ENCODE measurements around the gene TLL1.

The TLL1 gene

DNA sequence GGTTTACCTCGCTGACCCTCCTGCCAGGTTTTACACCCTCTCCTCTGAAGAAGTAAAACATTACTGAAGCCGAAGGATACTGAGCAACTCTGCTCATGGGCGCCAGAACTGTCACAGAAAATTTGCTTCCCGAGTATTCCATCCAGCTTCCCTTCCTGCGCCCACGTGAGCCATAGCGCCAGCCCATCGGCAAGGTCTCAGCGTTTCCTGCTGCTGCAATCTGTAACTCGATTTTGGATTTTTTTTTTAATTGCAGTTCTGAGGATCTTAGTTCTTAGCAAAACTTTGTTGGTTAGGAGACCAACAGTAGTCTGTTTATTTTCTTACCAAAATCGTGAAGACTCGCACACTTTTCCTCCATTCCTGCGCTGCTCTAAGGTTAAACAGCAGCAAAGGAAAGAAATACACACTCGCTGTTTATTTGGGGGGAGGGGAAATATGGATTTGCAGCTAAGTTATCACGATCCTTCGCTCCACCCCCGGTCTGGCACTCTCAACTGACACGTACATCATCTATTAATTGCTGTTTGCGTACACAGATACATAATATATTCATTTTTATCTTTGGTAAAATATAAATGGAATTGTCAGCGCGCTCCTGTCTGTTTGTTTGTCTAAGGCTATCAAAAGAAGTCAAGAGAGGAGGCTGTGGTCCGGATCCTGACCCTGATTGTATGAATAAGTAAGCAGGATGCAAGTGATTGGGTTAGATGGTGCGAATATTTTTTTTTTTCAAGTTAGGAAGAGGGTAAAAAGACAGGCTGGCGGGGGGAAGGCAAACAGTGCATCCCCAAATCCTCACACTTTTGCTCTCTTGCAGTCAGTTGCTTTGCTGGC lies at the start of gene TLL1:
Gene TLL1, plus strand, starts transcription at position 777 of the 837 bp plus-strand sequence. CDS start 668 bp downstream, outside the sequence.
- DNase-seq (ENCODE audit: low spot score): no peak

DNA sequence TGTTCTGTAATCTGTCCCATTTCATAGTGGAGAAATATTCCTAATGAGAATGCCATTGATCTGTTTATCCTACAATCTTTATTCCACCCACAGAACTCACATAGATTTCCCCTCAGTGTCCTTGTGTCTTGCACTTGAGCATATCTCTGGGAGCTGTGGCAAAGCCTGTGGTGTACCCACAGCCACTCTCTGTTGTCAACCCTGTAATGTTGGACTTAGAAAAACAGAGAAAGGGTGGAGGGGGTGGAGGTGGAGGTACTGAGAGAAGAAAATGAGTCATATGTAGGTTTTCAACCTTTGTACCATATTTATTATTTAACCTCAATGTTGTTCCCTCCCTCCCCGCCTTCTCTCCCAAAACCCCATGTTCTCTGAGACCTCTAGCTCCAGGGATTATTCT lies 46.9 kb upstream of the TLL1 start:
- no peak for DNase-seq (ENCODE audit: low spot score)

GRCh38 chr4:165827018-165827417 lies 46.0 kb upstream of the TLL1 start:
- DNase-seq (ENCODE audit: low spot score): no peak

DNA sequence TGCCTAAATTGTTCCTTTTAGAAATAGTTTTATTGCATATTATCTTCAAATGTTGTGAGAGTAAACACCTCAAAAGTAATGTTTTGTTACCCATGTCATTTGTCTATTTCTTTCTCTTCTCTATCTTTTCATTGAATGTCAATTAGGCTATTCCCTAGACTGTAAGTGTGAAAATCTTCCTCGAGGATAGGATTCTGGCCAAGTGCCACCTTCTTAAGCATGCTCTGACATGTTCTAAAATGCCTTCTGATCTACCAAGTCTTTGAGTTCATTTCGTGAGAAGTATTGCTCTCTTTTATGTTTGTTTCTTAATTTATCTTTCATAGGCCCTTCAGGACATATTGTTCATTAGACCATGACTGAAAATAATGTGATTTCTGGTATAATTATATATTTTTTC lies 44.1 kb upstream of the TLL1 start:
- no peak for DNase-seq (ENCODE audit: low spot score)

- no peak for DNase-seq (ENCODE audit: low spot score)
These were observed 38.9 kb upstream of the TLL1 start for GRCh38 chr4:165834116-165834515.

GRCh38 chr4:165838575-165838974 lies 34.5 kb upstream of the TLL1 start:
- no peak for DNase-seq (ENCODE audit: low spot score)

DNA sequence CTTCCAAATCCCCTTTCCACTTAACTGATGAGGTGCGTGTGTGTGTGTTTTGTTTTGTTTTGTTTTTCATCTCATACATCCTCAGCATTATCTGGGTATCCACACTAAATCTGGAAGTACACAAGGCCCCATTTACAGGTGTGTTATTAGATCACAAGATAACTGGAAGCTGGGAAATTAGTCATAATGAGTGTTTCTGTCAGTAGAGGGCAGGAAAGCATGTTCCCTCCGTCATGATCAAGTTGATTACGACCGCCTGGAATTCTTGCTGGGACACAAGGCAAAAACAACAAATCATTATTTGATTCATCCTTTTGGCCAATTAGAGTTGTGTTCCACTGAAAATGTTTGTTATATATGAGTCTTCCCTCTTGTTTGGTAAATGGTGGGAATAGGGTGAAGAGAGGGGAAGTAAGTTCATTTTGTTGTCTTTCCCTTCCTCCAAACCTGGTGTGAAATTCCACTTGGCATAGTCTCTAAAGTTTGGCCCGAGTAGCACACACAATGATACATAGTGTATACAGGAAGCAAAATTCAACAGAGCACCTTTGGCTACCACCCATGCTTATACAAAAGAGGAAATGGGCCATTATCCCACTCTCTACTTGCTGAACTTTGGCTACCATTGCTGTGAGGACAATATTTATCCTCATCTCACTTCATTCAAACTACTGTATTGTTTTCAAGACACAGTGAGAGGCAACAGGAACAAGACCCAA lies 33.3 kb upstream of the TLL1 start:
- DNase-seq (ENCODE audit: low spot score): no peak

GRCh38 chr4:165842684-165843083 lies 30.4 kb upstream of the TLL1 start:
- no peak for DNase-seq (ENCODE audit: low spot score)

- DNase-seq (ENCODE audit: low spot score): no peak
These were observed 28.9 kb upstream of the TLL1 start for GRCh38 chr4:165844161-165844560.

- no peak for DNase-seq (ENCODE audit: low spot score)
These were observed 21.8 kb upstream of the TLL1 start for GRCh38 chr4:165851256-165851655.

- DNase-seq (ENCODE audit: low spot score): no peak
These were observed 17.8 kb upstream of the TLL1 start for GRCh38 chr4:165855191-165855590.

- DNase-seq (ENCODE audit: low spot score): no peak
These were observed 11.7 kb upstream of the TLL1 start for GRCh38 chr4:165861363-165861762.

GRCh38 chr4:165864271-165864670 lies 8.8 kb upstream of the TLL1 start:
- no peak for DNase-seq (ENCODE audit: low spot score)

- DNase-seq (ENCODE audit: low spot score): no peak
These were observed 6.9 kb upstream of the TLL1 start for GRCh38 chr4:165866019-165866650.

- no peak for DNase-seq (ENCODE audit: low spot score)
These were observed 5.1 kb upstream of the TLL1 start for GRCh38 chr4:165867961-165868360.

DNA sequence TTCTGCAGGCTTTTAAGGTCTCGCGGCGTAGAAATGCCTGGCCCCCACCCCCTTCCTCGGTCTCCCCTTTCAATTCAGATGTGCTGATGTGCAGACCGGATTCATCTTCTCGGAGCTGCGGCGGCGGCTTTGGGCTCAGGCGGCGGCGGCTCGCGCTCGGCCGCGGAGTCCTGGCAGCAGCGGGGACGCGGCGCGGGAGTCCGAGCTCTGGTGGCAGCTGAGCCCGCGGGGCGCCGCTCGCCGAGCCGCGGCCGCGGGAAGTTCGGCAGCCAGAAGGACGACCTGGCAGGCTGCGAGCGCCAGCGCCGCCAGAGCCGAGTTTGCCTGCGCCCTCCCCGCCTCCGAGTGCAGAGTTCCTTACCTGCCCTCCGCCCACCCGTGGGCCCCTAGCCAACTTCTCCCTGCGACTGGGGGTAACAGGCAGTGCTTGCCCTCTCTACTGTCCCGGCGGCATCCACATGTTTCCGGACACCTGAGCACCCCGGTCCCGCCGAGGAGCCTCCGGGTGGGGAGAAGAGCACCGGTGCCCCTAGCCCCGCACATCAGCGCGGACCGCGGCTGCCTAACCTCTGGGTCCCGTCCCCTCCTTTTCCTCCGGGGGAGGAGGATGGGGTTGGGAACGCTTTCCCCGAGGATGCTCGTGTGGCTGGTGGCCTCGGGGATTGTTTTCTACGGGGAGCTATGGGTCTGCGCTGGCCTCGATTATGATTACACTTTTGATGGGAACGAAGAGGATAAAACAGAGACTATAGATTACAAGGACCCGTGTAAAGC lies 448 bp downstream of the TLL1 start:
- DNase-seq (ENCODE audit: low spot score): no peak

- no peak for DNase-seq (ENCODE audit: low spot score)
These were observed 1.2 kb downstream of the TLL1 start for GRCh38 chr4:165874072-165874790.

GRCh38 chr4:165874791-165875371 lies 1.8 kb downstream of the TLL1 start:
- DNase-seq (ENCODE audit: low spot score): no peak

DNA sequence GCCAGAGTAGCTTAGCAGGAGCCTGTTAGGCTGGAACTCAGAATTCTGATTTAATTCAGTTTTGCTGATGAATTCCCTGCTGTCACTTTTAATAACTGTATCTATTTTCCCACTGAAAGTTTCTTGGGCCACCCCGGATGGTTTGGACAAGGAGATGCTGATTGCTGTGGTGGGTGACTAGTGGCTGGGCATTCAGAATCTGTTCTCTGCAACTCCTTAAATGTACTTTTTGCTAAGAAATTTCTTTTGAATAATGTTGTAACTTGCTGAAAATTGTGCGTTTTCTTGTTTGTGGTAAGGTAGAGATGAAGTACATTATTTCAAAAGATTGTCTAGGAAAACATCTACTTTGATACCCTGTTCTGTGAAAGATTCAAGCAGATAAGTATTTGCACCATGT lies 2.4 kb downstream of the TLL1 start:
- no peak for DNase-seq (ENCODE audit: low spot score)

DNA sequence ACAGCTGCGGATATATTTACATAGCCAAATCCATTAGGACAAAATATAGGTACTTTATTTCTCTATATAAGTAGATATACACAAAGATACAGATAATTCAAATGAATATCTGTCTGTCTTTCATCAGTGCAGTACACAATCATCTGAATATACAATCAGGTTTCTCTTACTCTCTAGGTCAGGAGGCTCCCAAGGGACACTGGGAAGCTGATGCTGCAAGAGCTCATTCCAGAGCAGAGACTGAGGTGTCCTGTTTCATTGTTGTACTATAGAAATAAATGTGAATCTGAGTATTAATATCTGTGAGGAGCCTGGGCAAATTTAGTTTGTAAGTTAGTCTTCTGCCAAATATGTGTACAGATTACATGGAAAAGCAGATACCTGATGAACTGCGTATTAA lies 4.2 kb downstream of the TLL1 start:
- no peak for DNase-seq (ENCODE audit: low spot score)

DNA sequence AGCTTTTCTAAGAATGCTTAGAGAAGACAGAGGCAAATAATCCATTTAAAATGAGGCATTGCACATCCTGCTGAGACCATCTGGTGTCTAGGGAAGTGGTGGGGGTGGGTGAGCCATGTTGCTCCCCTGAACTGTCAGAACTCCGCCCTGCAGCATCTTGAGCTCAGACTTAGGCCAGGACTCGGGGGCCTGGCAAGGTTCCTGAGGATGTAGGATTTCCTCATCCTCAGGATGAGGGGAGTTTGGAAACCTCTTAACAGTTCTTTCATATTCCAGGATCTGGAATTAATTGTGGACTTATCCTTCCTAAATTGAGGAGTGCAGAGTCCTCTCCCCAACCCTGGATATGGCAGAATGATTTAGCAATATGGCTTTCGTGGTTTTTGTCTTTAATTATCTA lies 6.6 kb downstream of the TLL1 start:
- DNase-seq (ENCODE audit: low spot score): no peak

Data from hematopoietic multipotent progenitor cell treated with erythropoietin and hydrocortisone succinate and interleukin-3 and kit ligand, for 15 days (in vitro differentiated cells).